ENCODE measurements around the gene LMF1.
A peak's percentile ranks its signal among the peaks of the same experiment; 100 is the strongest.

Gene LMF1

DNA sequence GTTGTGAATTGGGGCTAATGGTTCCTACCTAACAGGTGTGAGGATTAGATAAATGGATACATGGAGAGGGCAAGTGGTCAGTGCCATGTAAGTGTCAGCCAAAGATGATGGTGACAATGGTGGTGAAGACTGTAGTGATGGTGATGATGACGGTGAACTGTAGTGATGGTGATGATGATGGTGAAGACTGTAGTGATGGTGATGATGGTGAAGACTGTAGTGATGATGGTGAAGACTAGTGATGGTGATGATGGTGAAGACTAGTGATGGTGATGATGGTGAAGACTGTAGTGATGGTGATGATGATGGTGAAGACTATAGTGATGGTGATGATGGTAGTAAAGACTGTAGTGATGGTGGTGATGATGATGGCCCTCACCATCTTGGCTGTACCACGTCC lies 152.2 kb downstream of the LMF1 start:
- TF ChIP-seq PAX5 (IDR thresholded peaks at IDR 0.05; ENCODE audit: insufficient read depth, low read length, severe bottlenecking) = no peak
- no peak for TF ChIP-seq POU2F2 (IDR thresholded peaks at IDR 0.05; ENCODE audit: low read depth, low read length)
- no peak for TF ChIP-seq TAF1 (IDR thresholded peaks at IDR 0.05; ENCODE audit: low read depth, low read length)
- TF ChIP-seq POLR2A (IDR thresholded peaks at IDR 0.05; ENCODE audit: low read depth, low read length) = no peak
- no peak for TF ChIP-seq SPI1 (IDR thresholded peaks at IDR 0.05; ENCODE audit: low read depth, low read length)
- TF ChIP-seq POLR2AphosphoS5 (IDR thresholded peaks at IDR 0.05; ENCODE audit: low read depth, low read length) = no peak
- FAIRE-seq (peak; percentile 96), DNase-seq (ENCODE audit: insufficient read length, low spot score) (no peak)

DNA sequence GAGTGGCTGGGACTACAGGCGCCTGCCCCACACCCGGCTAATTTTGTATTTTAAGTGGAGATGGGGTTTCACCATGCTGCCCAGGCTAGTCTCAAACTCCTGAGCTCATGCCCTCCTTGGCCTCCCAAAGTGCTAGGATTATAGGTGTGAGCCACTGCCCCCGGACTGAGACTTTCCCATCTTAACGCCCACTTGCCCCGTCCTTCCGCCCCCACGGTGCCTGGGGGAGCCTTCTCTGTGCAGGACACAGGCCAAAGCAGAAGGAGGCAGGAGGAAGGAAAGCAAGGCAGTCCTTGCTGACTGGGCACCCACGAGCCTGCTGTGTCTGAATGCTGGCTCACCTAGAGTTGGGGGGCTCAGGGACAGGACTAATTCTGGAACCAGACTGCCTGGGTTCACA lies 152.7 kb downstream of the LMF1 start:
- TF ChIP-seq POLR2AphosphoS5 (IDR thresholded peaks at IDR 0.05; ENCODE audit: low read depth, low read length) (no peak), TAF1 (IDR thresholded peaks at IDR 0.05; ENCODE audit: low read depth, low read length) (no peak), SPI1 (IDR thresholded peaks at IDR 0.05; ENCODE audit: low read depth, low read length) (no peak), POLR2A (IDR thresholded peaks at IDR 0.05; ENCODE audit: low read depth, low read length) (no peak), POU2F2 (IDR thresholded peaks at IDR 0.05; ENCODE audit: low read depth, low read length) (no peak), PAX5 (IDR thresholded peaks at IDR 0.05; ENCODE audit: insufficient read depth, low read length, severe bottlenecking) (no peak)
- no peak for FAIRE-seq
- DNase-seq (ENCODE audit: insufficient read length, low spot score) = no peak

DNA sequence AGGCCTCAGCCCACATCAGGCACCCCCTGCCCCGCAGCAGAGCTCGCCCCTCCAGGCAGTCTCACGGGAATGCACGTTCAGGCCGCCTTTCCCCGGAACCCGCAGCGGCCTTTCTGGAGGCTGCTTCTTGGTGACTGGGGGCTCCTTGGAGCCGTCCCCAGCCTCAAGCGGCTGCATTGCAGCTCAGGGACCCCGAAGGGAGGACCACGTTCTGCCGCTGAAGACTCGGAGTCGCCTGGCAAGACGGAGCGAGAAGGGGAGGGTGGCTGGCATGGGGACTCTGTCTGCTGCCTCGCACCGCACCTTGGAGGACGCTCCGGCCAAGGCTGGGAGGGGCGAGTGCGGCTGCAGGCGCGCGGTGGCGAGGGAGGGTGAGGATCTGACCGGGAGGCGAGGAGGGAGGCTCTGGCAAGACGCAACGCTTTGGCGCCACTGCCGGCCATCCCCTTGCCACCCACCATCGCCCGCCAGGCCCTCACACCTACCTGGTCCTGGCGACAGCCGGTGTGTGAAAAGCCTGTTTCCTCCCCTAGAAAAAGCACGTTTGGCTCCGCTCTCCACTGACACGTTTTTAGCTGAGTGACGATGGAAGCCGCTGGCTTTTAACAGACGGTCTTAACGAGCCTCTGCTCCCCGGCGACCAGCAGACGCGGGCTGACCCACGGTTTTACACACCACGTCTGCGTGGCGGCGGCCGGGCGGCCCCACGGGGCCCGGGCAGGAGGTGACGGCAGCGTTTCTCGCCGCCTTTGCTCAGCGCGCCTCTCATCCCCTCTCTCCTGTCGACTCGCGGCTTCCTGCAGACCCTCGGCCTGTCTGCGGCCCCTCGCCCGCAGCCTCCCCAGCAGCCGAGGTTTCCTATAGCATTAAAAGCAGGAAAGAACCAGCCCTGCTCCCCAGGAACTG lies 153.5 kb downstream of the LMF1 start:
- FAIRE-seq = no peak
- no peak for DNase-seq (ENCODE audit: insufficient read length, low spot score)
- TF ChIP-seq POLR2A (IDR thresholded peaks at IDR 0.05; ENCODE audit: low read depth, low read length) = no peak
- TF ChIP-seq SPI1 (IDR thresholded peaks at IDR 0.05; ENCODE audit: low read depth, low read length) = no peak
- no peak for TF ChIP-seq TAF1 (IDR thresholded peaks at IDR 0.05; ENCODE audit: low read depth, low read length)
- TF ChIP-seq POLR2AphosphoS5 (IDR thresholded peaks at IDR 0.05; ENCODE audit: low read depth, low read length) = no peak
- no peak for TF ChIP-seq POU2F2 (IDR thresholded peaks at IDR 0.05; ENCODE audit: low read depth, low read length)
- TF ChIP-seq PAX5 (IDR thresholded peaks at IDR 0.05; ENCODE audit: insufficient read depth, low read length, severe bottlenecking) = no peak

DNA sequence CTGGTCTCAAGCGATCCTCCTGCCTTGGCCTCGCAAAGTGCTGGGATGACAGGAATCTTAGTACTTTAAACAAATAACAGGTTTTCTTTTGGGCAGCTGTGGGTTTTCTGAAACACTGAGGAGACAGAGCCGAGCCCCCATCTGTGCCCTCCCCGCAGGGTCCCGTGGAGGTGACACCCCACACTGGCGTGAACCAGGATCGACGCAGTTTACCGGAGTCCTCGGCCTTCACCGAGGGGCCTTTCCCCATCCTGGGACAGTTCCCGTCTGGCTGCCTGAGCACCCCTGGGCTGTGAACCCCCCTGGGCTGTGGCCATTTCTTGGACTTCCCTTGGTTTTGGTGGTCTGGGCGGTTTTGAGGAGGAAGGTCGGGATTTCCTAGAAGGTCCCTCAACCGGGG lies 154.9 kb downstream of the LMF1 start:
- TF ChIP-seq TAF1 (IDR thresholded peaks at IDR 0.05; ENCODE audit: low read depth, low read length) (no peak), POLR2AphosphoS5 (IDR thresholded peaks at IDR 0.05; ENCODE audit: low read depth, low read length) (no peak), SPI1 (IDR thresholded peaks at IDR 0.05; ENCODE audit: low read depth, low read length) (no peak), PAX5 (IDR thresholded peaks at IDR 0.05; ENCODE audit: insufficient read depth, low read length, severe bottlenecking) (no peak), POU2F2 (IDR thresholded peaks at IDR 0.05; ENCODE audit: low read depth, low read length) (no peak), POLR2A (IDR thresholded peaks at IDR 0.05; ENCODE audit: low read depth, low read length) (no peak)
- FAIRE-seq = no peak
- DNase-seq (ENCODE audit: insufficient read length, low spot score) = no peak

DNA sequence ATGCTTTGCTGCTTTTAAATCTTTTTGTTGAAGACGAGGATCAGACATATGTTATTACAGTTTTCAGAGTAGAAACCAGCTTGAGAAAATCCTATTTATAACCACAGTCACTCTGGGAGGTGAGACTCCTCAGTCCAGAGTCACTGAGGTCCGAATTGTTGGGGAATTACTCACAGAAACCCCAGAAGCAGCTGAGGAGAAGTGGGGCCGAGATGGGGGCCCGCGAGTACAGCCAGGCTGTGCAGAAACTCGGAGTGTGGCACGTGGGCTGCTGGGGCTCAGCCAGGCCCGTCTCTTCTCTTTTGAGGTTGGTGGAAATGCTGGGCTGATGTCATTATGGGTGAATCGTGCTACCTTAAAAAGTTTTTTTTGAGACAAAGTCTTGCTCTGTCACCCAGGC lies 155.8 kb downstream of the LMF1 start:
- TF ChIP-seq PAX5 (IDR thresholded peaks at IDR 0.05; ENCODE audit: insufficient read depth, low read length, severe bottlenecking) (no peak), TAF1 (IDR thresholded peaks at IDR 0.05; ENCODE audit: low read depth, low read length) (no peak), SPI1 (IDR thresholded peaks at IDR 0.05; ENCODE audit: low read depth, low read length) (no peak), POLR2AphosphoS5 (IDR thresholded peaks at IDR 0.05; ENCODE audit: low read depth, low read length) (no peak), POLR2A (IDR thresholded peaks at IDR 0.05; ENCODE audit: low read depth, low read length) (no peak), POU2F2 (IDR thresholded peaks at IDR 0.05; ENCODE audit: low read depth, low read length) (no peak)
- FAIRE-seq (no peak), DNase-seq (ENCODE audit: insufficient read length, low spot score) (no peak)

DNA sequence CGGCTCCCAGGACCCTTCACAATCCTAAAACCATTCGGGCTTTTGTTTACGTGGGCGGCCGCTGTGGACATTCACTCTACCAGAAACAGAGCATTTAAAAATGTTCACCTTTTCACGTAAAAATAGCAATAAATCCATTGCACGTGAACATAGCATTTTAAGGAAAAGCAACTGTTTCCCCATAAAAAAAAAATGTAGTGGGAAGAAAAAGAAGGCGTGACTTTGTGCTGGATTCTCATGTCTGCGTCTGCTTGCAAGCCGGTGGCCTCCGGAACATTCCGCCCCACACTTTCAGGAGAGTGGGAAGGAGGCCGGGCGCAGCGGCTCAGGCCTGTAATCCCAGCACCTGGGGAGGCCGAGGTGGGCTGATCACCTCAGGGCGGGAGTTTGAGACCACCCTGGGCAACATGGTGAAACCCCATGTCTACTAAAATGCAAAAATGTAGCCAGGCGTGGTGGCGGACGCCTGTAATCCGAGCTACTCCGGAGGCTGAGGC lies 156.8 kb downstream of the LMF1 start:
- no peak for FAIRE-seq

DNA sequence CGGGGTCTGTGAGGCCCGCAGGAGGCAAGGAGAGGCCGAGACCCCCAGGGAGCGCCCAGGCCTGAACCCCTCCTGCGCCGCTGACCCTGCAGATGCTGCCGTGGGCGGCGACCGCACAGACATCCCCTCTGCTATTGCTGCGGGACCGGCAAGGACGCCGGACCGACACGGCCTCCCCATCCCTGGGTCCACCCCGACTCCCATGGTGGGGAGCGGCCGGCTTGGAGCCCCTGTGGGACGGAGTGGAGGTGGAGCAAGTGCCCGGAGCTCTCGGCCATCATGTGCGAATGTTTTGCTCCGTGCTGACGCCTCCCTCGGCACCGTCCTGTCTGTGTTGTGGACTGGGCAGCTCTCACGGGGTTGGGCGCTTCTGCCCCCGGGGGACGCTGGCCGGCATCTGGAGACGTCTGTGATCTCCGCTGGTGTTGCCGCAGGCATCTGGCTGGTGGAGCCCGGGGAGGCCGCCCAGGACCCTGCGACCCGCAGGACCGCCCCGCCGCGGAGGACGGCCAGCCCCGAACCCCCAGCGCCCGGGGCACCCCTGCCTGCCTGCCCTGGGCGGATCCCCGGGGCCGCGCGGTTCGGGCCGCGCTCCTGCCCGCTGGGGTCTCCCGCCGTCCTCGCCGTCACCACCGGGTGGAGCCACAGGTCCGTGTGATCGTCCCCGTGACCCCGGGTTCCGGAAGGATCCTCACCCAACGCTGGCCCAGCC lies 157.4 kb downstream of the LMF1 start:
- DNase-seq (ENCODE audit: insufficient read length, low spot score) (peak; percentile 66), FAIRE-seq (peak; percentile 79)
- TF ChIP-seq POLR2A (IDR thresholded peaks at IDR 0.05; ENCODE audit: low read depth, low read length) = no peak
- no peak for TF ChIP-seq TAF1 (IDR thresholded peaks at IDR 0.05; ENCODE audit: low read depth, low read length)
- TF ChIP-seq SPI1 (IDR thresholded peaks at IDR 0.05; ENCODE audit: low read depth, low read length) = no peak
- no peak for TF ChIP-seq POU2F2 (IDR thresholded peaks at IDR 0.05; ENCODE audit: low read depth, low read length)
- no peak for TF ChIP-seq PAX5 (IDR thresholded peaks at IDR 0.05; ENCODE audit: insufficient read depth, low read length, severe bottlenecking)
- TF ChIP-seq POLR2AphosphoS5 (IDR thresholded peaks at IDR 0.05; ENCODE audit: low read depth, low read length) = no peak

More for the DNA sequence above, 156.8 kb downstream of the LMF1 start:
- TF ChIP-seq PAX5 (IDR thresholded peaks at IDR 0.05; ENCODE audit: insufficient read depth, low read length, severe bottlenecking) = no peak
- TF ChIP-seq POLR2A (IDR thresholded peaks at IDR 0.05; ENCODE audit: low read depth, low read length) = no peak
- no peak for TF ChIP-seq POU2F2 (IDR thresholded peaks at IDR 0.05; ENCODE audit: low read depth, low read length)
- no peak for TF ChIP-seq POLR2AphosphoS5 (IDR thresholded peaks at IDR 0.05; ENCODE audit: low read depth, low read length)
- TF ChIP-seq TAF1 (IDR thresholded peaks at IDR 0.05; ENCODE audit: low read depth, low read length) = no peak
- no peak for TF ChIP-seq SPI1 (IDR thresholded peaks at IDR 0.05; ENCODE audit: low read depth, low read length)
- no peak for DNase-seq (ENCODE audit: insufficient read length, low spot score)

DNA sequence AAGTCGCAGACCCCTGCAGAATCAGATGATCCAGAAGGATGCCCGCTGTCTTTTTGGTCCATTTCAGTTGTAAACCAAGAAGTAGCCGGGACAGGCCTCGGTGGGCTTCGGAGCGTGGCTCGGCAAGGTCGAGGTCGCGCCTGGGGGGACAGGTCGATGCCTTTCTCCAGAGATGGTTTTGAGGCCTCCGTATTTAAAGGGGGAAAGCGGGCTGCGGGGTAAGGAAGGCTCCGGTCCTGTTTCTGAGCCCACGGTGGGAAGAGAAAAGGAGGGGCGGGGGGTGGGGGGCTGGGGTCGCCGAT lies 162.7 kb downstream of the LMF1 start:
- FAIRE-seq (no peak), DNase-seq (ENCODE audit: insufficient read length, low spot score) (no peak)
- TF ChIP-seq PAX5 (IDR thresholded peaks at IDR 0.05; ENCODE audit: insufficient read depth, low read length, severe bottlenecking) = no peak
- no peak for TF ChIP-seq SPI1 (IDR thresholded peaks at IDR 0.05; ENCODE audit: low read depth, low read length)

DNA sequence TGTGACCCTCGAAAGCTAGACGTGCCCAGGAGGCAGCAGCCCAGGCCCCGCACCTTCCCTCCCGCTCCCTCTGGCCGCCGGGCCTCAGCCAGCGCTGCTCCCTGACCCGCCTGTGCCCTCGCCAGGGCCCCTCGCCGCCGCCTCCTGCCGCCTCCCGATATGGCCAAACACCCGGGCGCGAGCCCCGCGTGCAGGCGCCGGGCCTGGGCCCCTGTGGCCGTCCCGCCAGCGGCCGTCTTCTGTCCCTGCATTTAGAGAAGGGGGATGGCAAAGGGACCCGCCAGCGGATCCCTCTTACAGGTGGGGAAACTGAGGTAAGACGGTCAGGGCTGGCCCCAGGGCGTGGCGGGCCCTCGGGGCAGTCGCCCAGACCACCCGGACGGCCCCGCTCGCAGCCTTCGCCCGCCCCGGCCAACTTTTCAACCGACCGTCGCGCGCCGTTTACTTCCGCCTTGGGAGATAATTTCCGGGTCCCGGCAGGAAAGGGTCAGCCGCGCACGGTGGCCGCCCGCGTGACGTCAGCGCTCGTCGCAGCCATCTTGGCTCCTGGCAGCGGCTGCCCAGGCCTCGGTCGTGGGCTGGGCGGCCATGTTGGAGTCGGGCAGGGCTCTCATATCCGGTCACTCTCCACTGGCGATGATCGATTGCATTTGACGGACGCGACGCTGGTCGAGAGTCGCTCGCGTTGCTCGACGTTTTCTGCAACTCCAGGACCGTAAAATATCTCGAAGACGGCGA lies 163.3 kb downstream of the LMF1 start:
- DNase-seq (ENCODE audit: insufficient read length, low spot score) (peak; percentile 99), FAIRE-seq (peak; percentile 99)
- TF ChIP-seq POLR2A (IDR thresholded peaks at IDR 0.05; ENCODE audit: low read depth, low read length) = 0 out of 2 replicates have a peak, but pooled peaks have one; percentile 65
- no peak for TF ChIP-seq POU2F2 (IDR thresholded peaks at IDR 0.05; ENCODE audit: low read depth, low read length)
- TF ChIP-seq PAX5 (IDR thresholded peaks at IDR 0.05; ENCODE audit: insufficient read depth, low read length, severe bottlenecking) = peak; percentile 50
- TF ChIP-seq TAF1 (IDR thresholded peaks at IDR 0.05; ENCODE audit: low read depth, low read length) = peak; percentile 56; the same call in 1 of the 2 replicates
- TF ChIP-seq SPI1 (IDR thresholded peaks at IDR 0.05; ENCODE audit: low read depth, low read length) = no peak
- TF ChIP-seq POLR2AphosphoS5 (IDR thresholded peaks at IDR 0.05; ENCODE audit: low read depth, low read length) = peak; percentile 79; the same call in 1 of the 2 replicates

All from GM12891 (cell line).